ENCODE results near the gene PRKCB. TPM values are rescaled to one million over a fixed set of nuclear protein-coding genes. Genes with fewer than 3 reads are reported as not detected.

The PRKCB gene
- polyA plus RNA-seq, 1 donor (not counting 4 experiments of a cell fraction or from before 2014, with no cell fraction given), result 0.18 TPM

GRCh38 chr16:23941025-23941424 lies 105.2 kb downstream of the PRKCB start:
- dilution Hi-C loops (cut with MboI; ENCODE audit: extremely low pct_ligation_motif_present, low sequenced_read_pairs), result no loop called here
- FAIRE-seq, result no peak
- Histone ChIP-seq H3K9me1 (ENCODE audit: control insufficient read depth, extremely low read depth, insufficient read depth, low read length) (no peaks in the 10 kb centered on the region), H3K36me3 (ENCODE audit: control insufficient read depth in 2 of 2, extremely low read depth in 1 of 2, insufficient read depth in 2 of 2, low read length in 2 of 2) (no peaks in the 10 kb centered on the region), H2AFZ (ENCODE audit: control insufficient read depth, low read length) (no peak overlapping the region), H3K27ac (ENCODE audit: control insufficient read depth, insufficient read depth, low read length) (no peak overlapping the region), H3K9me3 (ENCODE audit: control insufficient read depth, low read depth, low read length) (no peaks in the 10 kb centered on the region), H3K9ac (ENCODE audit: control insufficient read depth, extremely low read depth, insufficient read depth, low read length) (no peak overlapping the region), H3K4me3 (ENCODE audit: control insufficient read depth in 2 of 3, extremely low read depth in 1 of 3, insufficient read depth in 2 of 3, low read depth in 1 of 3, low read length in 3 of 3) (no peak overlapping the region), H3K27me3 (ENCODE audit: control insufficient read depth, extremely low read depth, insufficient read depth, low read length) (no peaks in the 10 kb centered on the region), H3K4me1 (ENCODE audit: control insufficient read depth, extremely low read depth, insufficient read depth, low read length) (no peaks in the 10 kb centered on the region), H3K79me2 (ENCODE audit: control insufficient read depth, insufficient read depth, low read length) (no peaks in the 10 kb centered on the region), H4K20me1 (ENCODE audit: control insufficient read depth, extremely low read depth, insufficient read depth, low read length) (no peaks in the 10 kb centered on the region), H3K4me2 (ENCODE audit: control insufficient read depth, extremely low read depth, insufficient read depth, low read depth, low read length) (no peak overlapping the region)
- TF ChIP-seq EZH2 (IDR thresholded peaks at IDR 0.05; ENCODE audit: low read length), result no peak
- TF ChIP-seq CTCF (optimal IDR thresholded peaks at IDR 0.05 in 1 of 3, IDR thresholded peaks at IDR 0.05 in 1 of 3, conservative IDR thresholded peaks at IDR 0.05 in 1 of 3; ENCODE audit: extremely low read depth in 1 of 3, insufficient read depth in 2 of 3, low read length in 3 of 3), result no peak
- DNase-seq (ENCODE audit: low read depth, low spot score), result no peak

DNA sequence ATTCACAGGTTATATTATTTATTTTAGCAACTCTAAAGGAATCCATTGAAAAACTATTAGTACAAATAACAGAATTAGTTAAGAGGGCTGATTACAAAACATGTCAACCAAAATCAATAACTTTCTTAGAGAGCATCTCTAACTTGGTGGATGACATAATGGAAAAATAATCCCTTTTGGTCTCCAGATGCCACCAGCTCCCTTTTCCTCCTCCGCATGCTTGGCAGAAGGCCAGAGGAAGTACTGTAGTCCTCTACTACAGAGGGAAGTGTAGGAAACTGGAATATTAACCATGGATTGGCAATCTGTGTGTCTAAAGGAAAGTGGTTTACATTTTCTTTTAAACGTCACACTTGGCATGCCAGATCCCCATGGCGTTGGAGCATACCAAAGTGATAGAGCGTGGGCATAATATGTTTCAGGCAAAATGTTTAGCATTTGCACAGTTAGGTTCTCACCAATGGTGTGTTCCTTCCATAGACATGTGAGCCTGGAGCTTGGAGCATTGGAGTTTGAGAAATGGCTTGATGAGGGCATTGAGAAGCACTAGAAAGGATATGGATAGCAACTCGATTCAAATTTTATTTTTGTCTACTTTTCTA lies 106.3 kb downstream of the PRKCB start:
- H3K9me3 ChIP-seq (ENCODE audit: control insufficient read depth, low read depth, low read length), result no peaks in the 10 kb centered on the region
- no peak overlapping the region for H3K4me2 ChIP-seq (ENCODE audit: control insufficient read depth, extremely low read depth, insufficient read depth, low read depth, low read length)
- no peaks in the 10 kb centered on the region for H3K79me2 ChIP-seq (ENCODE audit: control insufficient read depth, insufficient read depth, low read length)
- H3K27me3 ChIP-seq (ENCODE audit: control insufficient read depth, extremely low read depth, insufficient read depth, low read length), result no peaks in the 10 kb centered on the region
- no peak overlapping the region for H3K9ac ChIP-seq (ENCODE audit: control insufficient read depth, extremely low read depth, insufficient read depth, low read length)
- H3K36me3 ChIP-seq (ENCODE audit: control insufficient read depth in 2 of 2, extremely low read depth in 1 of 2, insufficient read depth in 2 of 2, low read length in 2 of 2), result no peaks in the 10 kb centered on the region
- H2AFZ ChIP-seq (ENCODE audit: control insufficient read depth, low read length), result no peak overlapping the region
- no peak for FAIRE-seq
- no peak overlapping the region for H3K4me3 ChIP-seq (ENCODE audit: control insufficient read depth in 2 of 3, extremely low read depth in 1 of 3, insufficient read depth in 2 of 3, low read depth in 1 of 3, low read length in 3 of 3)
- no peaks in the 10 kb centered on the region for H3K4me1 ChIP-seq (ENCODE audit: control insufficient read depth, extremely low read depth, insufficient read depth, low read length)
- TF ChIP-seq CTCF (optimal IDR thresholded peaks at IDR 0.05 in 1 of 3, IDR thresholded peaks at IDR 0.05 in 1 of 3, conservative IDR thresholded peaks at IDR 0.05 in 1 of 3; ENCODE audit: extremely low read depth in 1 of 3, insufficient read depth in 2 of 3, low read length in 3 of 3) (no peak), EZH2 (IDR thresholded peaks at IDR 0.05; ENCODE audit: low read length) (no peak)
- H4K20me1 ChIP-seq (ENCODE audit: control insufficient read depth, extremely low read depth, insufficient read depth, low read length), result no peaks in the 10 kb centered on the region
- H3K9me1 ChIP-seq (ENCODE audit: control insufficient read depth, extremely low read depth, insufficient read depth, low read length), result no peaks in the 10 kb centered on the region
- H3K27ac ChIP-seq (ENCODE audit: control insufficient read depth, insufficient read depth, low read length), result no peak overlapping the region
- DNase-seq (ENCODE audit: low read depth, low spot score), result no peak
- dilution Hi-C loops (cut with MboI; ENCODE audit: extremely low pct_ligation_motif_present, low sequenced_read_pairs), result no loop called here

All from keratinocyte (primary cell).